C4-2B (cell line): ENCODE results near the gene FBXO24.

Experiments
- H3K27ac ChIP-seq: fragments of 450-650 bp; 2 replicates; pipeline ENCODE4 v1.5.1; 2017
- ZFX ChIP-seq: fragments of 450-650 bp; IDR thresholded peaks from 2 replicates; pipeline ENCODE4 v1.6.1; 2017
- TF ChIP-seq, protein P1 (sequence below): fragments of 450-650 bp; conservative IDR thresholded peaks from 2 replicates; pipeline ENCODE4 v1.5.1; 2017; ENCODE audit warnings: mild to moderate bottlenecking

The FBXO24 gene

DNA sequence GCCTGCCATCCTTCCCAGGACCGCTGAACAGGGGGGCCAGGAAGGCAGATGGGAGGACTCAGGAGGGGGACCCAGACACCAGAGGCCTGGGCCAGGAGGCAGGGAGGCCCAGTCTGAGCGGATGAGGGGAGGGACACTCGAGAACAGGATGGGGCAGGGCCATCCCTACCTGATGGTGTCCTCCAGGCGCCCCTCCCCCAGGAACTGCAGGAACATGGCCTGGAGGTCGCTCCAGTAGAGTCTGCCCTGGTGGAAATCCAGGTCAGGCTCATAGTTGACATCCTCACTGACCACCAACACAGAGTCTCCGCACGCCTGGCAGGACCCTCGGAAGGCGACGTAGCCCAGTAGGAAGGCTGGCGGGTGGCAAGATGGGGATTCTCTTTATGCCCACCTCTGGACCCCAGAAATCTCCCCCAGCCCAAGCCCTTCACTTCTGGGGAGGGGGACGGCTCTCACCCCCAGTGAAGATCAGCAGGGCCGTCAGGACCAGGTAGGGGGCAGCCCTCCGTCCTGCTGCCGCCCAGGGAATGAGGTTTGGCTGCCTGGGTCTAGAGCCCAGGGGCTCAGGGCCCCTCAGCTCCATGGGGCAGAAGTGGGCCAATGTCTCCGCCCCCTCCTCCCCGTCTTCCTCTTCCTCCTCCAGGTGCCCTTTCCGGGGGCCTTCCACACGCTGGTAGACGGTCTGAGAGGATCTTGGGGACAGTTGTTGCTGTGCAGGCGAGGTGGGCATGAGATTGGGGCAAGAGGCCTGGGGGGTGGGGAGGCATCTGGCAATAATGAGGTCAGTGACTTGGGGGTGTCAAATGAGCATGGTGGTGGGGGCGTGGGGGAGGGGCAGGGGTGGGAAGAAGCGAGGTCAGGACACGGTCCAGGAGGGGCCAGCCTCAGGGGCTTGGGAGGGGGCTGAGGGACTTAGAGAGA lies 54.7 kb downstream of the FBXO24 start:
- TF ChIP-seq ZFX, result no peak
- TF ChIP-seq, protein P1, sequence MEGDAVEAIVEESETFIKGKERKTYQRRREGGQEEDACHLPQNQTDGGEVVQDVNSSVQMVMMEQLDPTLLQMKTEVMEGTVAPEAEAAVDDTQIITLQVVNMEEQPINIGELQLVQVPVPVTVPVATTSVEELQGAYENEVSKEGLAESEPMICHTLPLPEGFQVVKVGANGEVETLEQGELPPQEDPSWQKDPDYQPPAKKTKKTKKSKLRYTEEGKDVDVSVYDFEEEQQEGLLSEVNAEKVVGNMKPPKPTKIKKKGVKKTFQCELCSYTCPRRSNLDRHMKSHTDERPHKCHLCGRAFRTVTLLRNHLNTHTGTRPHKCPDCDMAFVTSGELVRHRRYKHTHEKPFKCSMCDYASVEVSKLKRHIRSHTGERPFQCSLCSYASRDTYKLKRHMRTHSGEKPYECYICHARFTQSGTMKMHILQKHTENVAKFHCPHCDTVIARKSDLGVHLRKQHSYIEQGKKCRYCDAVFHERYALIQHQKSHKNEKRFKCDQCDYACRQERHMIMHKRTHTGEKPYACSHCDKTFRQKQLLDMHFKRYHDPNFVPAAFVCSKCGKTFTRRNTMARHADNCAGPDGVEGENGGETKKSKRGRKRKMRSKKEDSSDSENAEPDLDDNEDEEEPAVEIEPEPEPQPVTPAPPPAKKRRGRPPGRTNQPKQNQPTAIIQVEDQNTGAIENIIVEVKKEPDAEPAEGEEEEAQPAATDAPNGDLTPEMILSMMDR, result no peak
- H3K27ac ChIP-seq, result no peak overlapping the region

DNA sequence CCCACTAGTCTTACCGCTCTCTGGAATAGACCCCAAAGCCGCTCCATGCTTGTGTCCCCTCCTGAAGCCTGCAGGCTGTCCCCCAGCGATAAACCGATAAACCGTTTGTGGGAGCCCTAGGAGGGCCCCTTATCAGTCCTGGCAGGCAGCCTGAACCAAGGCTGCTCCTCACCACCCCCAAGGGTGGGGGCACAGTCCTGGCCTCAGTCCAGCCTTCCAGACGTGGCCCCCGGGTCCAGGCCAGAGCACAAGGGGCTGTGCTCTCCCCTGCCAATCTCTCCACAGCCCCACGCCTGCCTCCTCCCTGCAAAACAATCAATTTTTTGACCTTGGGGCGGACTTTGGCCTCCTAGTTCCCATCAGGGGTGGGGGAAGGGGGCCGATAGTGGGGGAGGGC lies 55.3 kb downstream of the FBXO24 start, which contains the start of gene TFR2:
TFR2 (minus strand) TSS at position 90 of the 397 bp plus-strand sequence; CDS start at position 47, 43 bp downstream.
- no peak for TF ChIP-seq ZFX
- TF ChIP-seq, protein P1, result no peak
- H3K27ac ChIP-seq, result no peak within 1 kb of the TSS

DNA sequence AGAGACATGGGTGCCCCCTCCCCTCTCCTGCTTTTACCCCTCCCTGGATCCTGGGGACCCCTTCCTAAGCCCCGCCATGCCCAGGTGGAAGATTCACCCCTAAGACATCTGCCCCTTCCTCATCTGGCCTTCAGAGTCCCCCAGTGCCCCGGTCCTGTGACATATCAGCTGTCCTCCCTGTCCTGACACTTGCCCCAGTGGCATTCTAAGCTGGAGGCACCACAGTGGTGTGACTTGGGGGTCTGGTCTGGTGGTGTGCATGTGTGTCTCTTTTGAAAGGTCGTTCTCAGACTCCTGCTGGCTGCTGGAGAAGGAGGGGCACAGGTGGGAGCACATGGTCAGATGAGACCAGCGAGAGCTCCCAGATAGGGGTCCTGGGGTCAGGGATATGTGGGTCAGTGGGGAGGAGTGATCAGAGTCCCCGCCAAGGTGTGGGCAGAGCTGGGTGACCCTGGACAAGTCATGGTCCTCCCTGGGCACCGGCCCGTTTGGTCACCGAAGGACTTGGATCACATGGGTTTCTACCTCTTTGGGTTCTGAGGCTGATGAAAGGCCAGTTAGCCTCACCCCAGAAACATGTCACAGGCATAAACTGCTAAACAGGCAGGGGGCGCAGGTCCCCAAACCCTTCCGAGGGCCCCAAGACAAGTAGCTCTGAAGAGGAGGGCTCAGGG lies 55.9 kb downstream of the FBXO24 start:
- H3K27ac ChIP-seq, result no peak overlapping the region
- TF ChIP-seq ZFX, result no peak
- TF ChIP-seq, protein P1, result no peak

DNA sequence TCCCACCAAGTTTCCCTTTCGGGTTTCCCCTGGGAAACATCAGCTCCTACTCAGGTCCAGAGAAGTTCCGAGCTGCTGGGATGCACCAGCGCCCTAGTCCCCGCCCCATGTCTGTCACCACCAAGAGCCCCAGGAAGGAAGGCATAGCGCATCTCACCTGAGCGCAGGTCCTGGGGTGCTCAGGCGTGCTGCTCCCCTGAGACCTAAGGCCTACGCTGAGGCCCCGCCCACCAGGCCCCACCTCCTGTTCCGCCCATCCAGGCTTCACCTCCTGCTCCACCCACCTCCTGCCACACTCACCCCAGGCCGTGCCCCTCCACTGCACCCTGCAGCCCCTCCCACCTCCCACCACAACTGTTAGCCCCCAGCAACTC lies 56.4 kb downstream of the FBXO24 start:
- H3K27ac ChIP-seq, result no peak overlapping the region
- TF ChIP-seq, protein P1, result no peak
- TF ChIP-seq ZFX, result no peak

DNA sequence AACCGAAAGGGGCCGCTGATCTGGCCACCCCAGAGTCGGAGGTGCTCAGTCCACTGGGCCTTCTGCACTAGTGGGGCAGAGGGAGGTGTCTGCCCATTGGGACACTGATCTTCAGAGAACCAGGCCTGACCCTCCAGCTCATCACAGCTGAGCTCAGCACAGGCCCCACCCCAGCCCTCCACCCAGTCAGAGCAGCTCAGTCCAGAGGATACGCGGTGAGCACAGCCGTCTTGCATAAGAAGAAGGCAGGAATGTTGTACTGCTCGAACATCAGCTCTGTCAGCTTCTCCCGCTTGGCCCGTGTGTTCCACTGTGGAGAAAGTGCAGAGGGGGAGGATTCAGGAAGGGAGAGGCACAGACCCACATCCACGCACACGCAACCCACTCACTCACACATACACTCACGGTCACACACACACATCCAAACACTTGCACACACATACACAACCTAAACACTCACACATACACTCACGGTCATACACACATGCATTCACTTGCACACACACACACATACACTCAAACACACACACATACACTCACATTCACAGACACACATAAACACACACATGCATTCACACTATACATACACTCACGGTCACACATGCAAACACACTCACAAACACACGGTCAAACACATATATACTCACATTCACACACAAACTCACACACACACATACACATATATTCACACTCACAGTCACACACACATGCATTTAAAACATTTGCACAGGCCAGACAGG lies 63.9 kb downstream of the FBXO24 start:
- H3K27ac ChIP-seq, result no peak overlapping the region
- no peak for TF ChIP-seq ZFX
- TF ChIP-seq, protein P1, result no peak
